GM04504 (cell line): Measurements from ENCODE around the gene CES4A.
A peak's percentile ranks its signal among the peaks of the same experiment; 100 is the strongest.

Experiments
- DNase-seq: peaks from one replicate; pipeline ENCODE4 v3.0.0-alpha.2; 2012; ENCODE audit warnings: low read depth

Gene CES4A

DNA sequence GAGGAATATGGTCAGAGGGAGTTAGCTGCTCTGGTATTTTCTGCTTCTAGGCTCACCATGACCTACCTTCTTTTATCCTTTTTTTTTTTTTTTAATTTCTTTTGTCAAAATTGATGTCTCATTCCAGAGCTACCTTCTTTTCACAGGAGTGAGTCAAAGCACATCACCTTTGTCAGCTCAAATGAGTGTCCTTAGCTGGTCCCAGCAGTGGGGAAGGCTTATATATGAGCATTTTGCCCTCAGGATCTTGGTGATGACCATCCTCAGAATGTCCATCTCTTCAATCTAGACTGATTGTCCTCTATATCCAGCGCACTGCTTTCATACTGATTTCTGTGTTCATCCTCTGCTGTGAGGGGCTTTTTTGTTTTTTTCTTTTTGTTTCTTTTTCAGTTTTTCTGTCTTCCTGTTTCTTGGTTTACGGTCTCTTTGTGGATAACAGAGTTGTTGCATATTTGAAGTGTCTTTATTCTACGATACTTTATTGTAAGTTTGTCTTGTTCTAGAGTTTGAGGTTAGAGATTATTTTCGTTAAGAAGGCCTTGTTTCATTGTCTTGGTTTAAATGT, 65.5 kb downstream of the CES4A start:
- DNase-seq = no peak

DNA sequence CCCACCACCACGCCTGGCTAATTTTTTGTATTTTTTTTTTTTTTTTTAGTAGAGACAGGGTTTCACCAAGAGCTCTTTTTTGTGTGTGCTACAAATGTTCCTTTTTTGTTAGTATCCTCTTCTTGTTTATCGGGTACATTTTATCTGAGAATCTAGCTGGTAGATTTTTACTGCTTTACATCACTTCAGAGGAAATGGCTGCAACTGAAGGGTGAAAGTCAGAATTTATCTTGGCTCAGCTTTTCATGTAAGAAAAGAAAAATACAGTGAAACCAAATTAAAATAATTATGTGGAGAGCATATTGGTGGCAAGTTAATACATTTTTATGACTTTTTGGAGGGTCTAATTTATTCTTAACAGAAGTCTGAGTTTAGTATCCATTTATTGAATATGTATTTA, 66.5 kb downstream of the CES4A start:
- DNase-seq = no peak

DNA sequence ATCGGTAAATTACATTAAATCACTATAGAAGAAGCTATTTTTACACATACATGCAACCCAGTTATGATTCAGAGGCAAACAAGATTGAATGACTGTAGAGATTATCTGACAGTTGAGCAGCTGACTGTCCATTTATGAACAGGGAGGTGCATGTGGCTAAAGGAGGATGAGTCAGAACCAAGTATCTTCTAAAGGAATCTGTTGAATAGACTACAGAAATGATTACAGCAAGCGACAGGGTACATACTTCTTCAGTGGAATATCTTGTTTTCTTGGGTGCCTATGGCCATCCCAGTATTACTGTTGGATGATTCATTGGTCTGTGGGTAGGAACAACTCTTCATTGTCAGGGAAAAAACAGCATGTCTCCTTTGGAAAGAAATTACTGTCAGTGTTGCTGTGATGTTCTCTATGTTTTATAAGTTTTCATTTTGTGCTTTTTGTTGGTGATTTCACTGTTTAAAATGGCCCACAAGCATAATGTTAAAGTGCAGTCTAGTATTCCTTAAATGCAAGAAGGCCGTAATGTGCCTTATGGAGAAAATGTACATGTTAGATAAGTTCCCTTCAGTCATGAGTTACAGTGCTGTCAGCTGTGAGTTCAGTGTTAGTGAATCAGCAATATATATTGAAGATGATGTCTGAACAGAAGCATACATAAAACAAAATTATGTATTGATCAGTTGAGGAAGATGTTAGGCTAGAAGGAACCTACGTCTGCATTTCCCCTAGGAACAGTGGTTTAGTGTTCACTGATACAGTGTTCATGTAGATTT, 67.5 kb downstream of the CES4A start:
- peak; percentile 88 for DNase-seq
